Stimulated activated naive B cell treated with anti-CD40 and anti-IgM and Interleukin-4, amounts not matched to agents 10 μg/mL and 1 μg/mL and 100 μg/mL, for 72 hours (primary cell): Measurements from ENCODE around the gene ACOXL.
A peak's percentile ranks its signal among the peaks of the same experiment; 100 is the strongest.

ENCODE experiments used
- ATAC-seq, 2 donors: fragments of 150-1000 bp; cut with Tn5 transposase; replicated peaks; 2 replicates each; pipeline ENCODE4 v1.10.0; 2021; ENCODE audit warnings: moderate library complexity in 1 of 2
- DNase-seq: peaks from one replicate; pipeline ENCODE4 v3.0.0; 2021
- H3K27ac Mint-ChIP-seq: one replicate; pipeline ENCODE4 v1.8.0; 2022; ENCODE audit warnings: mild to moderate bottlenecking, mixed read lengths
- H3K27me3 Mint-ChIP-seq, 2 donors: one replicate each; pipeline ENCODE4 v1.8.0; 2022; ENCODE audit warnings: mixed read lengths in 2 of 2
- H3K36me3 Mint-ChIP-seq, 2 donors: one replicate each; pipeline ENCODE4 v1.8.0; 2022; ENCODE audit warnings: mixed read lengths in 2 of 2, mild to moderate bottlenecking in 1 of 2
- H3K4me1 Mint-ChIP-seq, 2 donors: one replicate each; pipeline ENCODE4 v1.8.0; 2022; ENCODE audit warnings: mixed read lengths in 2 of 2, mild to moderate bottlenecking in 1 of 2
- H3K4me3 Mint-ChIP-seq, 2 donors: one replicate each; pipeline ENCODE4 v1.8.0; 2022; ENCODE audit warnings: mild to moderate bottlenecking in 2 of 2, mixed read lengths in 2 of 2, moderate library complexity in 1 of 2
- H3K9me3 Mint-ChIP-seq, 2 donors: one replicate each; pipeline ENCODE4 v1.8.0; 2022; ENCODE audit warnings: mixed read lengths in 2 of 2, mild to moderate bottlenecking in 1 of 2

Gene ACOXL

DNA sequence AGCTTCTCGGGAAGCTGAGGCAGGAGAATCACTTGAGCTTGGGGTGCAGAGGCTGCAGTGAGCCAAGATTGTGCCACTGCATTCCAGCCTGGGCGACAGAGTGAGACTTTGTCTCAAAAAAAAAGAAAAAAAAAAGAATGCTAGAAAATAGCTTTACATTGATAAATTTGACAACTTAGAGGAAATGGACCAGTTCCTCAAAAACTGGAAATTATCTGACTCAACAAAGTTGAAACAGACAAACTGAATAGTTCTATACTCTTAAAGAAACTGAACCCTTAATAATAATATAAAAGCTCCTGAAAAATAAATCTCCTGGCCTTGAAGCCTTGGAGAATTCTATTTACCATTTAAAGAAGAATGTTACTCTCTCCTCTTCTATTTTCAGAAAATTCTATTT is 237.3 kb downstream of the ACOXL start:
- no peak overlapping the region for H3K27ac Mint-ChIP-seq
- H3K27me3 Mint-ChIP-seq, result peaks cover 15% of the 10 kb centered on the region in 2 donors
- H3K4me1 Mint-ChIP-seq, result no peaks in the 10 kb centered on the region
- H3K4me3 Mint-ChIP-seq, result no peak overlapping the region
- H3K9me3 Mint-ChIP-seq, result peaks cover 4 to 6% of the 10 kb centered on the region in 2 donors
- DNase-seq (no peak), ATAC-seq (no peak)
- peaks cover 0 to 3% of the 10 kb centered on the region in 2 donors for H3K36me3 Mint-ChIP-seq

DNA sequence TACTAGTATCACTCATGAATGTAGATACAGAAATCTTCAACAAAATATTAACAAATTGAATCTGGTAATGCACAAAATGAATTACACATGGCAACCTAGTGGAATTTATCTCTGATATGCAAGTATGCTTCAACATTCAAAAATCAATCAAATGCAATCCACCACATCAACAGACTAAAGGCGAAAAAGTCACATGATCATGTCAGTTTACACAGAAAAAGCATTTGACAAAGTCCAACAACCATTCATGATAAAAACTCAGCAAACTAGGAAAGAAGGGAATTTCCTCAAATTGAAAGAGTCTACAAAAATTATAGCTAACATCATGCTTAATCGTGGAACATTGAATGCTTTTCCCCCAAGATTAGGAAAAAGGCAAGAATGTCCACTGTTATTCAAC is 237.8 kb downstream of the ACOXL start:
- H3K9me3 Mint-ChIP-seq, result peaks cover 4 to 6% of the 10 kb centered on the region in 2 donors
- DNase-seq (no peak), ATAC-seq (no peak)
- peaks cover 15 to 18% of the 10 kb centered on the region in 2 donors for H3K27me3 Mint-ChIP-seq
- H3K4me3 Mint-ChIP-seq, result no peak overlapping the region
- H3K36me3 Mint-ChIP-seq, result peaks cover 0 to 3% of the 10 kb centered on the region in 2 donors
- H3K4me1 Mint-ChIP-seq, result no peaks in the 10 kb centered on the region
- no peak overlapping the region for H3K27ac Mint-ChIP-seq

DNA sequence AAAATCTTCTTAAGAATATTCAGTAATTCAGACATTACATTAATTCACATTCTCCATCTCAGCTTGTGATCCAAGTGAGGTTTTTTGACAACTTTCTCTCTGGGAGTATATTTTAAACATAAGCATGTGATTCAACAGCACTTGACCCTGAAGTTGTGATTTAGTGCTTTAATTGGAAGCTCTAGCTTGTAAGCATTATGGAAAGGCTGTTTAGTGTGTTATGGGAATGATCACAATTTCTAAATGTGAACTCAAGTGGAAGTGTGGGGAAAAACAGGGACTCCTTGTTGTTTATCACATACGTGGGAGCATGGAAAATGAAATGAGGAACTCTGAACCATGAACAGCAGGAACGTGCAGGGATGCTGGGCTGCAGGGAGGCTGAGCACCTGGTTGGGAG is 239.4 kb downstream of the ACOXL start:
- no peak for ATAC-seq
- peaks cover 0 to 3% of the 10 kb centered on the region in 2 donors for H3K36me3 Mint-ChIP-seq
- H3K27me3 Mint-ChIP-seq, result peaks cover 15 to 22% of the 10 kb centered on the region in 2 donors
- no peaks in the 10 kb centered on the region for H3K4me1 Mint-ChIP-seq
- H3K27ac Mint-ChIP-seq, result peak overlapping the region; percentile 16
- H3K9me3 Mint-ChIP-seq, result peaks cover 4 to 6% of the 10 kb centered on the region in 2 donors
- DNase-seq, result no peak
- no peak overlapping the region for H3K4me3 Mint-ChIP-seq

DNA sequence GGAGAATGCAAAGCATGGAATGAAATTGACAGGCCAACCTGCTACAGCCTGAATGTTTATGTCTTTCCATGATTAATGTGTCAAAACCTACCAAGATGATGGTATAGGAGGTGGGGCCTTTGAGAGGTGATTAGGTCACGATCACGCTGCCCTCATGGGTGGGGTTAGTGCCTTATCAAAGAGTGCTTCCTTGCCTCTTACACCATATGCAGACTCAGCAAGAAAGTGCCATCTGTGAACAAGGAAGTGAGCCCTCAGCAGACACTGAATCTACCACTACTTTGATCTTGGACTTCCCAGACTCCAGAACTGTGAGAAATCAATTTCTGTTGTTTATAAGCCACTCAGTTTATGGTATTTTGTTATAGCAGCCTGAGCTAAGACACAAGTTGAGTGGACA is 240.9 kb downstream of the ACOXL start:
- Mint-ChIP-seq H3K4me3 (no peak overlapping the region), H3K27ac (no peak overlapping the region), H3K4me1 (no peaks in the 10 kb centered on the region), H3K27me3 (peaks cover 13 to 21% of the 10 kb centered on the region in 2 donors), H3K36me3 (peaks cover 0 to 3% of the 10 kb centered on the region in 2 donors), H3K9me3 (peaks cover 4 to 6% of the 10 kb centered on the region in 2 donors)
- ATAC-seq (no peak), DNase-seq (no peak)

DNA sequence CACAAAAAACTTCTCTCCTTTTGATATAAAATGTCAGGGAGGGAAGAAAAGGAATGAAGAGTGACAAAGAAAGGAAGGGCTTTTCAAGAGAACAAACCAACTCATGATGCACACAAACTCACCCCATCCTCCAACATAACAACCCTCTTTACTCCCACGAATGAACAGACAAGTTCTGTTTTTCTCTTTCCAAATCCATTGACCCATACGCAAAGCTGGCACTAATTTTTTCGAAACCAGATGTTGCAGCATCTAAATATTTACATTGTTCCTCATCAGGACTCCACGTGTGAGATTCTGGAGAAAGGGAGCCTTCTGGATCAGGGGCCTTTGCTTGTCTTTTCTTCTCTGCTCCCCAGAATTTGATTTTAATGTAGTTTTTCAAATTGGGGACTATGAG is 245.0 kb downstream of the ACOXL start:
- H3K27ac Mint-ChIP-seq, result no peak overlapping the region

DNA sequence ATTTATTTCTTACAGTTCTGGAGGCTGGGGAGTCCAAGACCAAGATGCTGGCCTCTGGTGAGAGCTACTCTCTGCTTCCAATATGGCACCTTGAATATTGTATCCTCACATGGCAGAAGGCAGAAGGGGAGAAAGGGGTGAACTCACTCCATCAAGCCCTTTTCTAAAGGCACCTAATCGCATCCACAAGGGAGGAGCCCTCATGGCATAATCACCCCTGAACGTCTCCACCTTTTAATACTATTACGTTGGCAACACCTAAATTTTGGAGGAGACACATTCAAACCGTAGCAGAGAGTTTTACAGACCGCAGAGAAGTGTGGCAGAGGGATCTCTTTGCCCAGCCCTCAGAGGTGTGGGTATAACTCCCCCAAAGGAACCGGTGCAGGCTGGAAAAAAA is 245.8 kb downstream of the ACOXL start:
- H3K9me3 Mint-ChIP-seq, result peaks cover 2 to 4% of the 10 kb centered on the region in 2 donors
- H3K27ac Mint-ChIP-seq, result no peak overlapping the region
- peaks cover 0 to 4% of the 10 kb centered on the region in 2 donors for H3K4me1 Mint-ChIP-seq
- peaks cover 0 to 13% of the 10 kb centered on the region in 2 donors for H3K27me3 Mint-ChIP-seq
- ATAC-seq (no peak), DNase-seq (no peak)
- no peaks in the 10 kb centered on the region for H3K36me3 Mint-ChIP-seq
- H3K4me3 Mint-ChIP-seq, result no peak overlapping the region

More for the DNA sequence above, 245.0 kb downstream of the ACOXL start:
- DNase-seq, result no peak
- Mint-ChIP-seq H3K27me3 (peaks cover 0 to 13% of the 10 kb centered on the region in 2 donors), H3K9me3 (peaks cover 4 to 5% of the 10 kb centered on the region in 2 donors), H3K4me1 (peaks cover 0 to 4% of the 10 kb centered on the region in 2 donors), H3K36me3 (no peaks in the 10 kb centered on the region), H3K4me3 (no peak overlapping the region)
- no peak for ATAC-seq

DNA sequence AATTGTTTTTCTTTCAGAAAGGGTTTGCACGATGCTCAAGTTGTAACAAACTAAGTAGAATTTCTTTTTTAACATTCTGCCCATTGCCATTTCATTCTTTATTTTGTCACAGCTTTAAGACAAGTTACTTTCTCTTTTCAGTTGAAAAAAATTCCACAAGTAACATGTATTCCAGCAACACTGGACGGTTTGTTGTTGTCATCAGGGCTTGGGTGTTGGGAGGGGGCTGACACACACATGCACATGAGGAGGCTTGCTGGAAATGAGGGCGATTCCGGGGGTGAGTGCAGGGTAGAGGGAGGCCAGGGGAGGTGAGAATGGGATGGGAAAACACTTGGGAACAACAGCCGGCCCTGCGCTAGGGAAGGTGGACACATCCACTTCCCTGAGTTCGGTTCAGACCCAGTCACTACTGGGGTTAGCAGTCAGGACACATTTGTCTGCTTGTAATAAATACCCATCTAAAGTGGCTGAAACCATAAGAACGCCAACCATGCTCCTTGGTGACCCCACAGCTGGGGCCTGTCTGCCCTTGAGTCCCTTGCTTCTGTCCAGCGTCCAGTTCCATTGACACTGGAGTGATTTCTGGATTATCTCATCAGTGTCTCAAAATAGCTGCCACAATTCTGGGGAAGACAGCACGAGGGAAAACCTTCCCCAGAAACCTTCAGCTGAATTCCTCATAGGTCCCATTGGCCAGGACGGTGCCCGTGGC is 246.5 kb downstream of the ACOXL start:
- H3K4me3 Mint-ChIP-seq, result no peak overlapping the region
- DNase-seq (no peak), ATAC-seq (no peak)
- peaks cover 0 to 4% of the 10 kb centered on the region in 2 donors for H3K4me1 Mint-ChIP-seq
- no peaks in the 10 kb centered on the region for H3K9me3 Mint-ChIP-seq
- H3K27me3 Mint-ChIP-seq, result peaks cover 0 to 10% of the 10 kb centered on the region in 2 donors
- H3K36me3 Mint-ChIP-seq, result no peaks in the 10 kb centered on the region
- H3K27ac Mint-ChIP-seq, result no peak overlapping the region

DNA sequence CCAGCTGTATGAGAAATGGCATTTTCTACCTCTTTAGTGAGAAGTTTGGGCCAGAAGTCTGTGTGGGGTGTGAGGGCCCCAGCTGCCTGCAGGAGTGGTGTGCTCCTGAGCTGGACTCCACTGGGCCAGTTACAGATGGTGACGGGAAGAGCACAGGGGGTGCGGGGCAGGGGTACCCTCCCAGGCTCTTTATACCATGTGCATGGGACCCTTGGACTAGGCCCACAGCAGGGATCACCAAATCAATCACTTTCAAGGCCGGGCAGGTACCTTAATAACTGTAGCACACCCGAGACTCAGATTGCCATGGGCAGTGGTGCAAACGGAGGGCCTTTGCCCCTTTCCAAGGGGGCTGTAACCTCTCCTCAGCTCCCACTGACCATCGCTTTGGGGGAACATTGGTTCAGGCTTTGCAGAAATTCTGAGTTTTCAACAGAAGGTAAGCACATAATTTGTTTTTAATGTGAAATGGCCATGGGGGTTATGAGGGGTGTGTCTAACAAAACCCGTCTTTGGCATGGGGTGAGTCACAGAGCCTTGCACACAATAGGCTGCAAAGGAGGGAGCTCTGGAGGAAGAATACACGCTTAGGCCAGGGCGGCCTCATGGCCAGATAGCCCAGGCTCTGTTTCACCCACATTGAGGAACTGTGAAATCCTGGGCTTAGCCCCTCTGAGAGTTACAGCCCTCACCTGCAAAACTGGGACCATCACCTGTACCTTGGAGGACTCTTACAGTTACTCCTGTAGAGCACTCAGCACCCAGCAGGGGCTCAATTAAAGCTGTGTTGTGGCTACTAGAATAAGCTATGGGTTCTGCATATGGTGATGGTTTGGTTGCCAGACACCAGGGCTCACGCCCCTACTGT is 247.3 kb downstream of the ACOXL start:
- ATAC-seq (no peak), DNase-seq (no peak)
- Mint-ChIP-seq H3K36me3 (no peaks in the 10 kb centered on the region), H3K27ac (no peak overlapping the region), H3K4me3 (no peak overlapping the region), H3K9me3 (no peaks in the 10 kb centered on the region), H3K27me3 (peaks cover 0 to 6% of the 10 kb centered on the region in 2 donors), H3K4me1 (peaks cover 0 to 4% of the 10 kb centered on the region in 2 donors)

DNA sequence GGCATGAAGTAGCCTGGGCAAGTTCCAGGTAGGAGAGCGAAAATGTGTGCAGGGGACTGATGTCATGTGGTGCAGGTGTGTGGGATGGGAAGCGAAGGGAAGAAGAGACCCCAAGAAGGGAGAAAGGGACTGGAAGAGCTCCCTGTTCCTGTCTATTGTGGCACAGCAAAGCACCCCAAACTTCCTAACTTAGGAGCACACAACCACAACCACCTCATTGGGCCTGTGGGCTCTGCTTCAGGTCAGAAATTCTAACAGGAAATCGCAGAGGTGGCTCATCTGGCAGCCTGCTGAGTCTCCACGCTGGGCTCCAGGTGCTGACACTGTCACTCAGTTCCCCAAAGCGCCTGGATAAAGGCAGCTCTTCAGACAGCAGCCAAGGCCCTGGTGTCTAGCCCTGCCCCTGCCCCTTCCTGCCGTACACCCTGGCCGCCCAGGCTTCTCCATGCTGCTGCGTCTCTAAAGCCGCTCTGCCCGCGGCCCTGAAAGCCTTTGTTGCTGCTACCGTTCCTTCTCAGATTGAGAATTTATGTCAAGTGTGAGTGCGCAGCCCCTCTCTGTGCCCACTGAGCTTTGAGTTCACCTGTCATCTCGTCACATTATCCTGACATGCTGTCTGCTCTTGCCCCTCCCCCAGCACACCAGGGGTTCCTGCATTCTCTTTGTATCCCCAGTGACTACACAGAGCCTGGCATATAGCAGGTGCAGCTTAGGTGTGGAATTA is 248.1 kb downstream of the ACOXL start:
- no peaks in the 10 kb centered on the region for H3K36me3 Mint-ChIP-seq
- no peak overlapping the region for H3K27ac Mint-ChIP-seq
- no peaks in the 10 kb centered on the region for H3K9me3 Mint-ChIP-seq
- H3K4me1 Mint-ChIP-seq, result peaks cover 0 to 4% of the 10 kb centered on the region in 2 donors
- peaks cover 0 to 4% of the 10 kb centered on the region in 2 donors for H3K27me3 Mint-ChIP-seq
- H3K4me3 Mint-ChIP-seq, result no peak overlapping the region
- DNase-seq, result no peak
- no peak for ATAC-seq

DNA sequence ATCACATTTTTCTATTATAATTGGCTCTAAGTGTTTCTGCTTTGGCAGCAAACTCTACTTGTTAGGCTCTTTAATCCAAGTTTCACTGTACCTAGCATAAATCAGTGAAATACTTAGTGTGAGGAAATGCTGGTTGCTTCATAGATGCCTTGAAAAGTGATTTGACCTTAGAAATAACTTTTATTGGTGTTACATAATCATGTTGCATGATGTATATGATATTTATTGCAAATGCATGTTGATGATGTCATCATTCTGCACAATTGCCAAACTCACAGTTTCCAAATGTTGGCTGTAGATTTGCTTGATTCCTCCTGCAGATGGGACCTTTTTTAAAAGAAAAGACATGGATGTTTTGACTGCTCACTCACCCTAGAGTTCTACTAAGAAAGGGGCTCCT is 250.8 kb downstream of the ACOXL start:
- no peak for ATAC-seq

DNA sequence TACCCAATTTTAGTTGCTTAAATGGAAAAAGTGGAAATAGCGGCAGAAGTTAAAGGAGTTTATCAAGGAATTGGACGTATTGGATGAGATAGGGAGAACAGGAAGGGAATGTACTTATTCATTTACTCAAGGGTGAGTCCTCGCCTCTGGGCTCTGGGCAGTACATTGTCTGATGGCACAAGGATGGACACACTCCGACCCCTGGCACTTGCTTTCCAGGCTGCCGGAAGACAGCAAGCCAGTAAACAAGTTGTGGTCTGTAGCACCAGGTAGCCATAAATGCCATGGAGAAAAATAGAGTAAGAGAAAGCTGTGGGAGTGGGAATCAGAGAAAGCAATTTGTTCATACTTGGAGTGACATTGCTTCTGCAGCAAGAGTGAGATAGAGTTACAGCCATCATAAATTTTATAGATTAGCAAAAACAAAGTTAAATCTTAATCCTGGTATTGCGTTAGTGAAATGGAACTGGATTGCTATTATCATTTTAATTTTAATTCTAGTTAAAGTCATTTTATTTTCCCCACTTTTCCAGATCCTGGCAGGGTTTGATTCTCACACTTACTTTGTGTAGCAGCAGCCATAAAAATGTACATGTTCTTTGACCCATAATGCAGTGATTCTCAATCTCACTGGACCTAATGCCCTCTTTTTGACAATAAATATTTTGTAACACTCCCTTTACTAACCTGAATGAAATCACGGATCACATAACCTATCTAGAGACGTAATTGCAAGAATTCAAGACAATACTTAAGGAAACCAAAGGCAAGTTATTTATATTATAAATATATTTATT is 252.5 kb downstream of the ACOXL start:
- Mint-ChIP-seq H3K36me3 (no peaks in the 10 kb centered on the region), H3K27ac (no peak overlapping the region), H3K4me3 (no peak overlapping the region), H3K9me3 (peaks cover 0 to 2% of the 10 kb centered on the region in 2 donors), H3K27me3 (peaks cover 0 to 4% of the 10 kb centered on the region in 2 donors), H3K4me1 (peaks cover 0 to 4% of the 10 kb centered on the region in 2 donors)
- DNase-seq, result no peak
- no peak for ATAC-seq

More for the DNA sequence above, 250.8 kb downstream of the ACOXL start:
- Mint-ChIP-seq H3K36me3 (no peaks in the 10 kb centered on the region), H3K27me3 (peaks cover 0 to 4% of the 10 kb centered on the region in 2 donors), H3K4me3 (no peak overlapping the region), H3K4me1 (peaks cover 0 to 4% of the 10 kb centered on the region in 2 donors), H3K27ac (no peak overlapping the region), H3K9me3 (no peaks in the 10 kb centered on the region)
- DNase-seq, result no peak

DNA sequence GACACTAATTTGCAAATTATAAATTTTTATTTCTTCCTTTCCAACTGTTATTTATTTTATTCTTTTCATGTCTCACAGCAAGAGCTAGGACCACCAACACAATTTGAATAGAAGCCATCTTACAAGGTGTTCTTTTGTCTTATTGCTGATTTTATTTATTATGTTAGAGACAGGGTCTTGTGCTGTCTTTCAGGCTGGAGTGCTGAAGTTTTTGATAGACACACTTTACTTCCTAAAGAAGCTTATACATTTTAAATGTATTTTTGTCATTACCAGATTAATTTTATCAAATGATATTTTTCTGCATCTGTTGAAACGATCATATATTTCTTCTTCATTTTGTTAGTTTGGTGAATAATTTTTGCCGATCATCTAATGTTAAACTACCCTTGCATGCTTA is 258.1 kb downstream of the ACOXL start:
- Mint-ChIP-seq H3K4me3 (no peak overlapping the region), H3K4me1 (peaks cover 11 to 25% of the 10 kb centered on the region in 2 donors), H3K36me3 (peaks cover 0 to 1% of the 10 kb centered on the region in 2 donors), H3K9me3 (peaks cover 4 to 8% of the 10 kb centered on the region in 2 donors), H3K27me3 (peaks cover 0 to 4% of the 10 kb centered on the region in 2 donors), H3K27ac (no peak overlapping the region)
- ATAC-seq (no peak), DNase-seq (no peak)

DNA sequence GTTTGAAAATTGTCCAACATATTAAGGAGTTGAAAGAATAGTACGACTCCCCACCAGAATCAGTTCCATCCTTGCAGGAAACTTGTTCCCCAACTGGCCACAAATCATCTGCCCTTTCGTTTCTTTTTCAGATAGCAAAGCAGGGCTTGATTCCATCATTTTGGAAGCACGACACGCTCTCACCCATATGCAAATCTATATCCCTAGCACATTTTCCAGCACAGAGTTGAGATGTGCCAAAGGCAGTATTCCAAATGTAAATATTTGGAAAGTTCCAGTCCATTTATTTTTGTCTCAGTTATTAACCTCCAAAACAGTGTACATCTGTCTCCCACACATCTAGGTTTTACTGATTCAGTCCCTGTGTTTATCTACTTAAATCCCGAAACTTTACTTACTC is 259.5 kb downstream of the ACOXL start:
- ATAC-seq (no peak), DNase-seq (no peak)
- peaks cover 11 to 25% of the 10 kb centered on the region in 2 donors for H3K4me1 Mint-ChIP-seq
- peaks cover 0 to 1% of the 10 kb centered on the region in 2 donors for H3K36me3 Mint-ChIP-seq
- no peak overlapping the region for H3K4me3 Mint-ChIP-seq
- H3K27ac Mint-ChIP-seq, result no peak overlapping the region
- peaks cover 4 to 8% of the 10 kb centered on the region in 2 donors for H3K9me3 Mint-ChIP-seq
- peaks cover 0 to 2% of the 10 kb centered on the region in 2 donors for H3K27me3 Mint-ChIP-seq
